Measurements from ENCODE around the gene CD1E. TPM values are rescaled to one million over a fixed set of nuclear protein-coding genes. Genes with fewer than 3 reads are reported as not detected.

The CD1E gene
- total and polyA plus RNA-seq, 12 donors, result 0.17 to 0.85 (median 0.31) TPM; not detected in 8

DNA sequence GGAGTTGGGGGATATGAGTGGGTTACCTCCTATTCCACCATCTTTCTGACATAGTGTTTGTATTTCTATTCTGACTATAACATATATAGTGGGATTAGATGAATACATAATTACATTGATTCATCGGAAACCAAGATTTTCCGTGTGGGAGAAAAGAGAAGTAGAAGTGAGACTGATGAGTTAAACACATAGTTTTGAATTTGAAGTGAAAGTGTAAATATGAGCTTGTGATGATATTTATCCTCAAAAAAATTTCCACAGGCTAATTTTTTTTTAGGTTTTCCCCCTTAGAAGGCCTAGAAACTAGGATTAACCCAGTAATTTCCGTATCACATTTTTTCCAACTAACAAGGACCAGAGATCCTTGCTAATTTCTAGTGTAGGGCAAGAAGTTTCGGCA is 29.3 kb upstream of the CD1E start:
- Histone ChIP-seq H3K27ac (no peak overlapping the region), H3K9me3 (peaks cover 0 to 17% (median 0%) of the 10 kb centered on the region in 11 donors), H3K36me3 (no peaks in the 10 kb centered on the region), H3K4me3 (no peak overlapping the region), H3K27me3 (no peaks in the 10 kb centered on the region), H3K4me1 (peaks cover 0 to 5% (median 0%) of the 10 kb centered on the region in 9 donors)
- TF ChIP-seq, protein P1, sequence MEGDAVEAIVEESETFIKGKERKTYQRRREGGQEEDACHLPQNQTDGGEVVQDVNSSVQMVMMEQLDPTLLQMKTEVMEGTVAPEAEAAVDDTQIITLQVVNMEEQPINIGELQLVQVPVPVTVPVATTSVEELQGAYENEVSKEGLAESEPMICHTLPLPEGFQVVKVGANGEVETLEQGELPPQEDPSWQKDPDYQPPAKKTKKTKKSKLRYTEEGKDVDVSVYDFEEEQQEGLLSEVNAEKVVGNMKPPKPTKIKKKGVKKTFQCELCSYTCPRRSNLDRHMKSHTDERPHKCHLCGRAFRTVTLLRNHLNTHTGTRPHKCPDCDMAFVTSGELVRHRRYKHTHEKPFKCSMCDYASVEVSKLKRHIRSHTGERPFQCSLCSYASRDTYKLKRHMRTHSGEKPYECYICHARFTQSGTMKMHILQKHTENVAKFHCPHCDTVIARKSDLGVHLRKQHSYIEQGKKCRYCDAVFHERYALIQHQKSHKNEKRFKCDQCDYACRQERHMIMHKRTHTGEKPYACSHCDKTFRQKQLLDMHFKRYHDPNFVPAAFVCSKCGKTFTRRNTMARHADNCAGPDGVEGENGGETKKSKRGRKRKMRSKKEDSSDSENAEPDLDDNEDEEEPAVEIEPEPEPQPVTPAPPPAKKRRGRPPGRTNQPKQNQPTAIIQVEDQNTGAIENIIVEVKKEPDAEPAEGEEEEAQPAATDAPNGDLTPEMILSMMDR (IDR thresholded peaks at IDR 0.05), result no peak
- ATAC-seq, result no peak
- no peak for DNase-seq
- intact Hi-C loops (cut with DNase I), result no loop called here
- WGBS, 2 donors, result 85 to 87% methylated on average over 4 of the region's 4 CpGs

DNA sequence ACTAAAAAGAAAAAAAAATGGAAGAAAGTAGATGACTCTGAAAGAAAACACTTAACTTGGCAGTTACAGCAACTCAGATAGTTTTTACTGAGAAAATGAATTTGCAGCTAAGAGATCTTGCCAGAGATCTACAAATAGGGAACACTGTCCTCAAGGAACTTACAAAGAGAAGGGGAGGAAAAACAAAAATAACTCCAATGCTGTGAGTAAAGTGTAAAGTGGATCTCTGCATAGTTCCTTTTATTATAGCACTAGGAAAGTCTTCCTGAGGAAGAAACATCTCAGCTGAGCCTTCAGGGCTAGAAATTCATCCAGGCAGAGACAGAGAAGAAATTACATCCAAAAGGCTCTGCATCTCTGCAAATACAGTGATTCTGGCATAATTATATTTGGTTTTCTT is 26.2 kb upstream of the CD1E start:
- H3K27ac ChIP-seq, result no peak overlapping the region
- TF ChIP-seq, protein P1 (IDR thresholded peaks at IDR 0.05), result no peak
- ATAC-seq (no peak), DNase-seq (no peak)
- no peaks in the 10 kb centered on the region for H3K36me3 ChIP-seq
- no peak overlapping the region for H3K4me3 ChIP-seq
- peaks cover 0 to 13% (median 0%) of the 10 kb centered on the region in 11 donors for H3K9me3 ChIP-seq
- intact Hi-C loops (cut with DNase I), result no loop called here
- peaks cover 0 to 5% (median 0%) of the 10 kb centered on the region in 9 donors for H3K4me1 ChIP-seq
- peaks cover 0 to 10% (median 0%) of the 10 kb centered on the region in 7 donors for H3K27me3 ChIP-seq

DNA sequence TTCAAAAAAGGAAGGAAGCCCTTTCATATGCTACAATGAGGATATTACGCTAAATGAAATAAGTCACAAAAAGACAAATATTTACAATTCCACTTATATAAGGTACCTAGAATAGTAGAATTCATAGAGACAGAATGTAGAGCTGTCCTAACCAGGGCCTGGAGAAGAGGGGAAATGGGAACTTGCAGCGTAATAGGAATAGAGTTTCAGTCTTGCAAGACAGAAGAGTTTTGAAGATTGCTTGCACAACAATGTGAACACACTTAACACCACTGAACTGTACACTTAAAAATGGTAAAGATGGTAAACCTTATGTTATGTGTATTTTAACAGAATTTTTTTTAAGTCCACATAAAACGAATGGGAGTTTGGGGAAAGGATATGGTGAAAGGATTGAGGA is 25.3 kb upstream of the CD1E start:
- Histone ChIP-seq H3K9me3 (peaks cover 0 to 4% (median 0%) of the 10 kb centered on the region in 11 donors), H3K27ac (no peak overlapping the region), H3K36me3 (no peaks in the 10 kb centered on the region), H3K4me3 (no peak overlapping the region), H3K4me1 (peaks cover 0 to 5% (median 0%) of the 10 kb centered on the region in 9 donors), H3K27me3 (peaks cover 0 to 13% (median 0%) of the 10 kb centered on the region in 7 donors)
- WGBS, 2 donors, result 87 to 88% methylated on average over 3 of the region's 3 CpGs
- intact Hi-C loops (cut with DNase I), result no loop called here
- no peak for ATAC-seq
- no peak for DNase-seq
- TF ChIP-seq, protein P1 (IDR thresholded peaks at IDR 0.05), result no peak

DNA sequence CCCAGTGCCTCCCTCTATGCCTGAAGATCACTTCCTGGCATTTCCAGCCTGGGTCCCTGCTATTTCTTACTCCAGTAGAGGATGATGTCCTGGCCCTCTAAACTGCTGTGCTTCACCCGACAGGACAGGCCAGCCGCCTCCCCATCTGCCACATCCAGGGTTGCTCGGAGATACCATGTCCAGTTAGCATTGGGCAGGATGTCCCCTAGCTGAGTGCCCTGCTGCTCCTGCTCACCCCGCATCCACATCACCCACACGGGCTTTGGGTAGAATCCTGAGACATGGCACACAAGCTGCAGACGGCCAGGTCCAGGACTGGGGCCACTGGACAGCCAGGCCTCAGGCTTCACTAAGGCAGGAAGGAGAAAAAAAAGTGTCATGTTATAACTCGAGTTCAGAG is 24.4 kb upstream of the CD1E start:
- Histone ChIP-seq H3K27me3 (peaks cover 0 to 13% (median 0%) of the 10 kb centered on the region in 7 donors), H3K27ac (no peak overlapping the region), H3K4me1 (peaks cover 0 to 8% (median 0%) of the 10 kb centered on the region in 9 donors), H3K9me3 (no peaks in the 10 kb centered on the region), H3K4me3 (no peak overlapping the region), H3K36me3 (no peaks in the 10 kb centered on the region)
- intact Hi-C loops (cut with DNase I), result no loop called here
- DNase-seq, result no peak
- WGBS, 2 donors, result 91 to 94% methylated on average over 7 of the region's 7 CpGs
- no peak for ATAC-seq
- TF ChIP-seq, protein P1 (IDR thresholded peaks at IDR 0.05), result no peak
